HG02840 (cell line): ENCODE results near the gene CDY2A.
"Not testable (repeated sequence)": the region's sequence is repeated elsewhere in the genome, so short reads cannot be mapped to it uniquely, and the experiment has no call there.

ENCODE experiments used
- ATAC-seq: cut with Tn5 transposase; IDR thresholded peaks from one replicate; pipeline ENCODE4 v1.9.1; 2021; ENCODE audit warnings: mild to moderate bottlenecking, moderate library complexity, moderate number of reproducible peaks; ENCODE audit not compliant: unreplicated experiment, low FRiP score

Gene CDY2A

GRCh38 chrY:18025487-18025886 is at the start of gene CDY2A:
TSS of gene CDY2A (plus strand) at chrY:18025787. CDS start at chrY:18026115, 328 bp downstream.
- not testable (repeated sequence) for ATAC-seq

GRCh38 chrY:17997586-17997985 is 28.0 kb upstream of the CDY2A start:
- not testable (repeated sequence) for ATAC-seq

- ATAC-seq = not testable (repeated sequence)
These were observed 27.3 kb upstream of the CDY2A start for GRCh38 chrY:17998266-17998665.

- not testable (repeated sequence) for ATAC-seq
These were observed 1.7 kb upstream of the CDY2A start for GRCh38 chrY:18023897-18024296.

GRCh38 chrY:18028845-18029244 is 3.3 kb downstream of the CDY2A start:
- not testable (repeated sequence) for ATAC-seq

GRCh38 chrY:18030178-18030577 is 4.6 kb downstream of the CDY2A start:
- ATAC-seq = not testable (repeated sequence)

- not testable (repeated sequence) for ATAC-seq
These were observed 8.7 kb downstream of the CDY2A start for GRCh38 chrY:18034100-18034814.

GRCh38 chrY:18034864-18035263 is 9.3 kb downstream of the CDY2A start:
- ATAC-seq = not testable (repeated sequence)

- ATAC-seq = not testable (repeated sequence)
These were observed 19.4 kb downstream of the CDY2A start for GRCh38 chrY:18044990-18045389.

- ATAC-seq = not testable (repeated sequence)
These were observed 22.8 kb downstream of the CDY2A start for GRCh38 chrY:18048149-18049040.

GRCh38 chrY:18049061-18049460 is 23.5 kb downstream of the CDY2A start:
- not testable (repeated sequence) for ATAC-seq

GRCh38 chrY:18056473-18056872 is 30.9 kb downstream of the CDY2A start:
- not testable (repeated sequence) for ATAC-seq

GRCh38 chrY:18073464-18073863 is 47.9 kb downstream of the CDY2A start:
- not testable (repeated sequence) for ATAC-seq
